ENCODE results near the gene FAM200C. TPM values are rescaled to one million over a fixed set of nuclear protein-coding genes. Genes with fewer than 3 reads are reported as not detected.

Gene FAM200C
- total RNA-seq, 1 experiment from 2014 or later = 4.2 TPM

DNA sequence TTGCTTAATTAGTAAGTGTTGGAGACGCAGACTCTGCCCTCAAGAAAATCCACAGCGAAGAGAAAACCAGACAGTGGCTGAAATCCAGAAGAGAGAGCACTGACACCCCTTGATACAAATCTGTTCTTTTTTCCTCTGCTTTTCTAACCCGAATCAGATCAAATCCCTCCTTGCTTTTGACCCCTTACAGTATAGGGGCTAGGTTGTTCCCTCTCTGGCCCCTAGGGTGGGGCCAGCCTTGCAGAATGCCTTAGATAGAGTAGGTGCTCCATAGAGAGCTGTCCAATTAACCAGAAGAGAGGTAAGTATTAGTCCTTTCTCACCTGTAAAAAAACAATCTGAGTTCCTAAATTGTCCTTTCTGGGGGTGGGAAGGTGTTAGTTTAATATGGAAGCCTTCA, 39.5 kb downstream of the FAM200C start:
- H3K4me1 ChIP-seq (ENCODE audit: control insufficient read depth in 1 of 2, insufficient read depth in 2 of 2, low read length in 2 of 2) = no peaks in the 10 kb centered on the region
- H3K27ac ChIP-seq (ENCODE audit: low read depth, low read length) = no peak overlapping the region
- DNase-seq (ENCODE audit: low read depth, low spot score) = no peak
- H4K20me1 ChIP-seq (ENCODE audit: insufficient read depth) = no peaks in the 10 kb centered on the region
- POLR2A ChIA-PET = no interaction called here
- no TSS peak for BruUV-seq (replicated peaks)
- H3K4me3 ChIP-seq (replicated peaks in 1 of 2; ENCODE audit: low read depth in 1 of 2, low read length in 2 of 2) = no peak overlapping the region
- TF ChIP-seq FOSL1 (IDR thresholded peaks at IDR 0.05; ENCODE audit: low read depth) = no peak
- no peak for TF ChIP-seq ZFX (IDR thresholded peaks at IDR 0.05)
- no peak for TF ChIP-seq EZH2phosphoT487 (IDR thresholded peaks at IDR 0.05; ENCODE audit: borderline replicate concordance)
- TF ChIP-seq POLR2AphosphoS5 (IDR thresholded peaks at IDR 0.05; ENCODE audit: low read depth, low read length) = no peak
- TF ChIP-seq, protein P1, sequence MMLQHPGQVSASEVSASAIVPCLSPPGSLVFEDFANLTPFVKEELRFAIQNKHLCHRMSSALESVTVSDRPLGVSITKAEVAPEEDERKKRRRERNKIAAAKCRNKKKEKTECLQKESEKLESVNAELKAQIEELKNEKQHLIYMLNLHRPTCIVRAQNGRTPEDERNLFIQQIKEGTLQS (IDR thresholded peaks at IDR 0.05) = no peak
- no peak for TF ChIP-seq ZNF274 (IDR thresholded peaks at IDR 0.05; ENCODE audit: low read depth, low read length)
- no peak for TF ChIP-seq CBX3 (IDR thresholded peaks at IDR 0.05; ENCODE audit: low read depth)
- TF ChIP-seq SRF (IDR thresholded peaks at IDR 0.05; ENCODE audit: low read depth) = no peak
- TF ChIP-seq TCF7L2 (IDR thresholded peaks at IDR 0.05; ENCODE audit: borderline replicate concordance, extremely low read depth, insufficient read depth, insufficient read length) = no peak
- no peak for TF ChIP-seq YY1 (IDR thresholded peaks at IDR 0.05; ENCODE audit: extremely low read depth, insufficient replicate concordance, low read depth, low read length)
- TF ChIP-seq, protein P2, sequence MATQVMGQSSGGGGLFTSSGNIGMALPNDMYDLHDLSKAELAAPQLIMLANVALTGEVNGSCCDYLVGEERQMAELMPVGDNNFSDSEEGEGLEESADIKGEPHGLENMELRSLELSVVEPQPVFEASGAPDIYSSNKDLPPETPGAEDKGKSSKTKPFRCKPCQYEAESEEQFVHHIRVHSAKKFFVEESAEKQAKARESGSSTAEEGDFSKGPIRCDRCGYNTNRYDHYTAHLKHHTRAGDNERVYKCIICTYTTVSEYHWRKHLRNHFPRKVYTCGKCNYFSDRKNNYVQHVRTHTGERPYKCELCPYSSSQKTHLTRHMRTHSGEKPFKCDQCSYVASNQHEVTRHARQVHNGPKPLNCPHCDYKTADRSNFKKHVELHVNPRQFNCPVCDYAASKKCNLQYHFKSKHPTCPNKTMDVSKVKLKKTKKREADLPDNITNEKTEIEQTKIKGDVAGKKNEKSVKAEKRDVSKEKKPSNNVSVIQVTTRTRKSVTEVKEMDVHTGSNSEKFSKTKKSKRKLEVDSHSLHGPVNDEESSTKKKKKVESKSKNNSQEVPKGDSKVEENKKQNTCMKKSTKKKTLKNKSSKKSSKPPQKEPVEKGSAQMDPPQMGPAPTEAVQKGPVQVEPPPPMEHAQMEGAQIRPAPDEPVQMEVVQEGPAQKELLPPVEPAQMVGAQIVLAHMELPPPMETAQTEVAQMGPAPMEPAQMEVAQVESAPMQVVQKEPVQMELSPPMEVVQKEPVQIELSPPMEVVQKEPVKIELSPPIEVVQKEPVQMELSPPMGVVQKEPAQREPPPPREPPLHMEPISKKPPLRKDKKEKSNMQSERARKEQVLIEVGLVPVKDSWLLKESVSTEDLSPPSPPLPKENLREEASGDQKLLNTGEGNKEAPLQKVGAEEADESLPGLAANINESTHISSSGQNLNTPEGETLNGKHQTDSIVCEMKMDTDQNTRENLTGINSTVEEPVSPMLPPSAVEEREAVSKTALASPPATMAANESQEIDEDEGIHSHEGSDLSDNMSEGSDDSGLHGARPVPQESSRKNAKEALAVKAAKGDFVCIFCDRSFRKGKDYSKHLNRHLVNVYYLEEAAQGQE (IDR thresholded peaks at IDR 0.05; ENCODE audit: low read depth) = no peak
- no peak for TF ChIP-seq RAD21 (IDR thresholded peaks at IDR 0.05; ENCODE audit: low read depth)
- TF ChIP-seq EZH2 (IDR thresholded peaks at IDR 0.05) = no peak
- TF ChIP-seq CEBPB (IDR thresholded peaks at IDR 0.05; ENCODE audit: low read depth) = no peak
- TF ChIP-seq, protein P3, sequence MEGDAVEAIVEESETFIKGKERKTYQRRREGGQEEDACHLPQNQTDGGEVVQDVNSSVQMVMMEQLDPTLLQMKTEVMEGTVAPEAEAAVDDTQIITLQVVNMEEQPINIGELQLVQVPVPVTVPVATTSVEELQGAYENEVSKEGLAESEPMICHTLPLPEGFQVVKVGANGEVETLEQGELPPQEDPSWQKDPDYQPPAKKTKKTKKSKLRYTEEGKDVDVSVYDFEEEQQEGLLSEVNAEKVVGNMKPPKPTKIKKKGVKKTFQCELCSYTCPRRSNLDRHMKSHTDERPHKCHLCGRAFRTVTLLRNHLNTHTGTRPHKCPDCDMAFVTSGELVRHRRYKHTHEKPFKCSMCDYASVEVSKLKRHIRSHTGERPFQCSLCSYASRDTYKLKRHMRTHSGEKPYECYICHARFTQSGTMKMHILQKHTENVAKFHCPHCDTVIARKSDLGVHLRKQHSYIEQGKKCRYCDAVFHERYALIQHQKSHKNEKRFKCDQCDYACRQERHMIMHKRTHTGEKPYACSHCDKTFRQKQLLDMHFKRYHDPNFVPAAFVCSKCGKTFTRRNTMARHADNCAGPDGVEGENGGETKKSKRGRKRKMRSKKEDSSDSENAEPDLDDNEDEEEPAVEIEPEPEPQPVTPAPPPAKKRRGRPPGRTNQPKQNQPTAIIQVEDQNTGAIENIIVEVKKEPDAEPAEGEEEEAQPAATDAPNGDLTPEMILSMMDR (IDR thresholded peaks at IDR 0.05 in 2 of 3, conservative IDR thresholded peaks at IDR 0.05 in 1 of 3; ENCODE audit: borderline replicate concordance in 1 of 3, insufficient read depth in 1 of 3, low read depth in 2 of 3, low read length in 2 of 3) = no peak
- no peak overlapping the region for H2AFZ ChIP-seq (ENCODE audit: low read depth, low read length, poor library complexity, severe bottlenecking)
- no peak overlapping the region for H3K4me2 ChIP-seq (ENCODE audit: low read length)
- H3K9ac ChIP-seq (ENCODE audit: low read length) = no peak overlapping the region
- intact Hi-C loops (cut with micrococcal nuclease) = no loop called here
- no peaks in the 10 kb centered on the region for H3K9me2 ChIP-seq (ENCODE audit: insufficient read depth)
- no peaks in the 10 kb centered on the region for H3K27me3 ChIP-seq (ENCODE audit: insufficient read depth, low read length)
- no peaks in the 10 kb centered on the region for H3K79me2 ChIP-seq (ENCODE audit: insufficient read depth, low read length)
- peak; percentile 46; the same call in 1 of the 2 replicates for ATAC-seq
- RAD21 ChIA-PET (ENCODE audit: low non-redundant PET in 1 of 2, low total read pairs in 2 of 2, uncharacterized antibody in 2 of 2, unreplicated experiment in 2 of 2) = no interaction called here
- H3K9me3 ChIP-seq (ENCODE audit: control insufficient read depth in 1 of 2, insufficient read depth in 1 of 2, low read depth in 1 of 2, low read length in 2 of 2) = no peaks in the 10 kb centered on the region
- no peaks in the 10 kb centered on the region for H3K36me3 ChIP-seq (ENCODE audit: control insufficient read depth in 1 of 2, insufficient read depth in 2 of 2, low read length in 2 of 2)
- CTCF ChIA-PET = no interaction called here
